ENCODE data around the gene ANGPTL8.

ANGPTL8 gene

GRCh38 chr19:11204076-11204602 is 35.3 kb upstream of the ANGPTL8 start:
- H3K4me3 ChIP-seq: no peak overlapping the region
- H3K27ac ChIP-seq: peak overlapping the region; percentile 95 to 97
- no peak for TF ChIP-seq CTCF (IDR thresholded peaks at IDR 0.05)
- DNase-seq (ENCODE audit: low spot score): no peak

- DNase-seq (ENCODE audit: low spot score): no peak
- H3K27ac ChIP-seq: peak overlapping the region; percentile 95 to 97
- no peak for TF ChIP-seq CTCF (IDR thresholded peaks at IDR 0.05)
- no peak overlapping the region for H3K4me3 ChIP-seq
Measured at GRCh38 chr19:11204943-11205349, 34.5 kb upstream of the ANGPTL8 start.

GRCh38 chr19:11205939-11206570 is 33.4 kb upstream of the ANGPTL8 start:
- no peak overlapping the region for H3K27ac ChIP-seq
- no peak overlapping the region for H3K4me3 ChIP-seq
- DNase-seq (ENCODE audit: low spot score): no peak
- TF ChIP-seq CTCF (IDR thresholded peaks at IDR 0.05): no peak

GRCh38 chr19:11208561-11209471 is 30.6 kb upstream of the ANGPTL8 start:
- H3K27ac ChIP-seq: no peak overlapping the region
- no peak for DNase-seq (ENCODE audit: low spot score)
- no peak for TF ChIP-seq CTCF (IDR thresholded peaks at IDR 0.05)

GRCh38 chr19:11209839-11210655 is 29.4 kb upstream of the ANGPTL8 start:
- Histone ChIP-seq H3K27ac (peak overlapping the region in 1 of 2 donors; percentile 45), H3K4me3 (no peak overlapping the region)
- TF ChIP-seq CTCF (IDR thresholded peaks at IDR 0.05): no peak
- peak; percentile 70 for DNase-seq (ENCODE audit: low spot score)

More at GRCh38 chr19:11208561-11209471, 30.6 kb upstream of the ANGPTL8 start:
- no peak overlapping the region for H3K4me3 ChIP-seq

- no peak for DNase-seq (ENCODE audit: low spot score)
- H3K4me3 ChIP-seq: no peak overlapping the region
- no peak overlapping the region for H3K27ac ChIP-seq
- no peak for TF ChIP-seq CTCF (IDR thresholded peaks at IDR 0.05)
Measured at GRCh38 chr19:11210656-11210928, 28.8 kb upstream of the ANGPTL8 start.

All from coronary artery (tissue), 2 donors.